GM19372 (cell line): Measurements from ENCODE around the gene C19orf47.

Experiments used
- ATAC-seq: cut with Tn5 transposase; IDR thresholded peaks from one replicate; pipeline ENCODE4 v1.9.1; 2021; ENCODE audit warnings: mild to moderate bottlenecking, low read depth, moderate library complexity; ENCODE audit not compliant: unreplicated experiment

Gene C19orf47, protein sequence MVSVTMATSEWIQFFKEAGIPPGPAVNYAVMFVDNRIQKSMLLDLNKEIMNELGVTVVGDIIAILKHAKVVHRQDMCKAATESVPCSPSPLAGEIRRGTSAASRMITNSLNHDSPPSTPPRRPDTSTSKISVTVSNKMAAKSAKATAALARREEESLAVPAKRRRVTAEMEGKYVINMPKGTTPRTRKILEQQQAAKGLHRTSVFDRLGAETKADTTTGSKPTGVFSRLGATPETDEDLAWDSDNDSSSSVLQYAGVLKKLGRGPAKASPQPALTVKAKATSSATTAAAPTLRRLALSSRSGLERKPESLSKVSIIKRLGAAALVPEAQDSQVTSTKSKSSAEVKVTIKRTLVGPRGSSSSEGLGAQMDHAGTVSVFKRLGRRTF

DNA sequence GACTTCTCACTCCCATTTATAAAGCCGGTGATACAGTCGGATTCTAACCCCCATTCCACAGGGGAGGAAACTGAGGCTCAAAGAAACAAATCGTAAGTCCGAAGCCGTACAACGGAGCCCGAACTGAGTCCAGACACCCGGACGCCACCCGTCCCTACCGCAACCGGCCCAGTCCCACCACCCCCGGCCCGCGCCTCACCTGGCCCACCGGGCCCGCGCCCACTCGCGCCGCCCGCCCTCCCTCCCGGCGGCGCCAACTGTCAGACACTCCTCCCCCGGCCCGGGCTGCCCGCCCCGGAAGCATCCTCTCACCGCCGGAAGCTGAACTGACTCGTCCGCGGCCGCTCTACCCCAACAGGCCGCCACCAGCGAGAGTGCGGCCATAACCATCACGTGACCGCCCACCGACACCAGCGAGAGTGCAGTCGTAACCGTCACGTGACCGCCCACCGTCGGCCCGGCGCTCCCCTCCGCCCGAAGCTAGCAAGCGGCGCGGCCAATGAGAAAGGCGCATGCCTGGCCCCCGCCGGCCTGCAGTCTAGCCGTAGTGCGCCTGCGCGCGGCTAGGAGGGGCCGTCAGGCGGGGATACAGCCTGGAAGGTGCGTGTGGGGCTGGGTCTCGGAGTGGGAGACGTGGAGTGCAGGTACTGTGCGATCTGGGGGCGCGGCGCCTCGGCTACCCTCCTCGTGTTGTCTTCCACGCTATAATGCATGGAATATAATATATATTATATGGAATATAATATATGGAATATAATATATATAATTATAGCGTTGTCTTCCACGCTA is at the start of gene C19orf47, which contains the start of gene PLD3:
Gene C19orf47 (minus strand): TSS at position 273 of the 789 bp plus-strand sequence. CDS start 6,540 bp downstream, outside the sequence.
Gene PLD3 (plus strand): TSS at position 571 of the 789 bp plus-strand sequence. CDS start 17,789 bp downstream, outside the sequence.
- peak; percentile 94 for ATAC-seq

DNA sequence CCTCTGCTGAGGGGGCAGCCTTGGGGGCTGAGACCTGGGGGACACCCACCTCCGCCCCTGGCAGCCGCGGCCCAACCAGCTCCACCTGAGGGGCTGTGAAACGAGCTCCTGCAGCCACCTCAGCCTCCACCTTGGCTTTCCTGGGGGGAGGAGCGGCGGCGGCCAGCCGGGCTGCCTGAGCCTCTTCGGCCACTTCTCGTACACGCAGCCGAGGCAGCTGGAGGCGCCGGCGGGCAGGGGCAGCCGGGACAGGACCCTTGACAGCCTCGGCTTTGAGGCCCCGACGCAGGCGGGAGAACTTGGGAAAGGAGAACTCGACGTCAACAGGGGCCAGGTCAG is 49.3 kb upstream of the C19orf47 start:
- ATAC-seq = no peak

DNA sequence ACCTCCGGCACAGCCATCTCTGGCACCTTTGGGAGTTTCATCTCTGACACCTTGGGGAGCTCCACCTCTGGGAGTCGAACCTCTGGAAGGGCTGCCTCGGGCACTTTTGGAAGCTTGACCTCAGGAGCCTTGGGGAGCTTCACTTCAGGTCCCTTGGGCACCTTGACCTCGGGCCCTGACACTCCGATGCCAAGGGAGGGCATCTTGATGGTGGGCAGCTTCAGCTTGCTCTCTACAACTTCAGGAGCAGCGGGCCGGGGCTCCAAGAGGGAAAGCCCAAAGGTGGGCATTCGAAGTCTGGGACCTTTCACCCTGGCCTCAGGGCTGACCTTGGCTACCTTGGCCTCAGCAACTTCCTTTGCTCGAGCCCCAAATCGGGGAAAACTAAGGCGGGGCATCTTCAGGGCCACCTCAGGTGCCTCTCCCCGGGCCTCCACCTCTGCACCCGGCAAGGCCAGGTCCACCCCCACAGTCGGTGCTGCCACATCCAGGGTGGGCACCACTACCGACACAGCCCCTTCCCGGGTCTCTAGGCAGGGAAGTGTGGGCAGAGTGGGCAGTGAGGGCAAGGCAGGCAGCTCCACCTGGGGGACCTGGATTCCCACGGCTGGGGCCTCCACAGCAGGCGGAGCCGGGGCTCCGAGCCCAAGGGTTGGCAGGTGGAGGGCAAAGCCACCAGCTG is 48.8 kb upstream of the C19orf47 start:
- no peak for ATAC-seq

DNA sequence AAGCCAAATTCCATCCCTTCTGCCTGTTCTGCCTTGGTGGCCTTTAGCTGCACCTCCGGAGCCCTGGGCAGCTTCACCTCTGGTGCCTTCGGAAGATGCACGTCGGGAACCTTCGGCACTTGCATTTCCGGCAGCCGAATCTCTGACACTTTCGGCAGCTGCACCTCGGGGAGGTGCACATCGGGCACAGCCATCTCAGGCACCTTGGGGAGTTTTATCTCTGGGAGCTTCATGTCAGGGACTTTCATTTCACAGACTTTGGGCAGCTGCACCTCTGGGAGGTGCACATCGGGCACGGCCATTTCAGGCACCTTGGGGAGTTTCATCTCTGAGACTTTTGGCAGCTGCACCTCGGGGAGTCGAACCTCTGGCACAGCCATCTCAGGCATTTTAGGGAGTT is 47.8 kb upstream of the C19orf47 start:
- ATAC-seq = no peak

DNA sequence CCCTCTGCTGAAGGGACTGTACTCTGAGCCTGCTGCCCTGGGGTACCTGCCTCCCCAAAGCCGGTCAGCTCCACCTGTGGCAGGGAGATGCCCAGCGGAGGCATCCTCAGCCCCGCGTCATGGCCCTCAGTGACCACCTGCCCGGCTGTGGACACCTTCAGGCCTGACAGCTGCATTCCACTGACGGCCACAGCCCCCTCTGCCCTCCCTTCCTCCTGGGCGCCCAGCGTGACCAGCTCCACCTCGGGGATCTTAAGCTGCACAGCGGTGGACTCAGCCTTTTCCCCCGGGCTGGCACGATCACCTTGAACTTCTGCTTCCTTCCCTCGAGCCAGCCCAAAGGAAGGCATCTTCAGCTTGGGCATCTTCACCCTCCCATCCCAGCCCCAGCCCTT is 46.6 kb upstream of the C19orf47 start:
- ATAC-seq = no peak

DNA sequence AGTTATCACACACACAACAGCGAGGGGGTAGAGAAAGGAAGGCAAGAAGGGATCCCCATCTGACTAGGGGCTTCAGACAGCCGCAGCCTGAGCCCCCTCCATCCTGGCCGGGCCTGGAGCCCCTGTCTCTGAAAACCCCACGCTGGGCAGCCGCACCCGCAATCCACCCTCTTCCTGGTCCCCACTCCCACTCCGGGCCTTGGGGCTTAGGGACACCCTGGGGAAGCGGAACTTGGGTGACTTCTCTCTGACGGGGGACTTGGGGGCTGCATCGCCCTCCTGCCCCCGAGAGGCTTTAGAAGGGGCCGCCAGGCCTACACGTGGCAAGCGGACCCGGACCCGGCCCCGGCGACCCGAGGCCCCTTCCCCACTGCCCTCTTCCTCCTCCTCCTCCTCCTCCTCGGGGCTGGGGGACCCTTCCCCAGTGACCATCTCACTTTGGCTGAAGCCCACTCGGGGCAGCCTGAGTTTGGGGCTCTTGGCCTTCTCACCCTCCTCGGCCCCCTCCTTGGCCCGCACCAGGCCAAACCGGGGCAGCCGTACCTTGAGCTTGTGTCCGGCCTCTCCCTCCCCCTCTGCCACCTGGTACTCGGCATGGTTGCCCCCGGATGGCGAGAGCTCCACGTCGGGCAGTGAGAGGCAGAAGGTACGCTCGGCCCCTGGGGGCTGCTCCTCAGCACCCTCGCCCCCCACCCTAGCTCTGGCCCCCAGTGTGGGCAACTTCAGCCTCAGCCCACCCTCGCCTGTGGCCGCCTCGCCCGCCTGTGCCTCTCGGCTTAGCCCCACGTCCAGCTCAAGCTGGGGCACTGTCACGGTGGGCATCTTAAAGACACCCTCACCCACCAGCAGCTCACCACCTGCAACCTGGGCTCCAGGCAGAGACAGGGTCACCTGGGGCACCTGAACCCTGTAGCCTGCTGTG is 46.0 kb upstream of the C19orf47 start:
- no peak for ATAC-seq

DNA sequence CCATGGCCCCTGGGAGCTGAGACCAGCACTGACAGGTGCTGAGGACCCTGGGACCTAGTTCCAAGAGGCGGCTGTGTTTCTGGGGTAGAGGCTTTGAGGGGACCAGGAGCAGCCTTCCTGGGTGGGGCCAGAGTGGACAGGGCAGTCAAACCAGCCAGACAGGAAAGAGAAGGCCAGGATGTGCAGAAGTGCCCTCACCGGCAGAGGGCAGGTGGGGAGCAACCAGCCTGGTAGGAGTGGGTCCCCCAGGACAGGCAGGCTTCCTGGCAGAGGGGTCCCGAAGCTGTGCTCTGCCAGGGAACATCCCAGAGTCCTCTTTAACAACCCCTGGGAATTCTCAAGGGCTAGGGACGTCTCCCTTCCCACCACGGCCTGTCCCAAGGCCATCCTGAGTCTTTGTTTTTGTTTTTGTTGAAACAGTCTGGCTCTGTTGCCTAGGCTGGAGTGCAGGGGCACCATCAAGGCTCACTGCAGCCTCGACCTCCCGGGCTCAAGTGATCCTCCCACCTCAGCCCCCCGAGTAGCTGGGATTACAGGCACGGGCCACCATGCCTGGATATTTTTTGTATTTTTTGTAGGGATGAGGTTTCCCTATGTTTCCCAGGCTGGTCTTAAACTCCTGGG is 44.8 kb upstream of the C19orf47 start:
- ATAC-seq = no peak

DNA sequence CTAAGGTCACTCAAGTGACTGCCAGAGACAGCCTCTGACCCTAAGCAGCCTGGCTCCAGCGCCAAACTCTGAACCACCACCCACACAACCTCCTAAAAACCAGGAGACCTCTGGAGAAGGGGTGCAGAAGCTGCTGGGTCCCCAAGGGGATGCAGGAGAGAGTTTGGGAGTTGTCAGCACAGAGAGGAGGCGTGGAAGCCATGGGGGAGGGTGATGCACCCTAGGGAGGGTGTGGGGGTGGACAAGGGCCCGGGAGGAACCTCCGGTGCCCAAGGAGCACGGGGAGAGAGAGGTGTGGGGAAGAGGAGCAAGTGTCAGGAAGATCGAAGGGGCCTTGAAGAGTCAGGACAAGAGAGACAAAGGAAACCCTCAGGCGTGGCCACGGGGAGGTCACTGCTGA is 43.9 kb upstream of the C19orf47 start:
- ATAC-seq = no peak

DNA sequence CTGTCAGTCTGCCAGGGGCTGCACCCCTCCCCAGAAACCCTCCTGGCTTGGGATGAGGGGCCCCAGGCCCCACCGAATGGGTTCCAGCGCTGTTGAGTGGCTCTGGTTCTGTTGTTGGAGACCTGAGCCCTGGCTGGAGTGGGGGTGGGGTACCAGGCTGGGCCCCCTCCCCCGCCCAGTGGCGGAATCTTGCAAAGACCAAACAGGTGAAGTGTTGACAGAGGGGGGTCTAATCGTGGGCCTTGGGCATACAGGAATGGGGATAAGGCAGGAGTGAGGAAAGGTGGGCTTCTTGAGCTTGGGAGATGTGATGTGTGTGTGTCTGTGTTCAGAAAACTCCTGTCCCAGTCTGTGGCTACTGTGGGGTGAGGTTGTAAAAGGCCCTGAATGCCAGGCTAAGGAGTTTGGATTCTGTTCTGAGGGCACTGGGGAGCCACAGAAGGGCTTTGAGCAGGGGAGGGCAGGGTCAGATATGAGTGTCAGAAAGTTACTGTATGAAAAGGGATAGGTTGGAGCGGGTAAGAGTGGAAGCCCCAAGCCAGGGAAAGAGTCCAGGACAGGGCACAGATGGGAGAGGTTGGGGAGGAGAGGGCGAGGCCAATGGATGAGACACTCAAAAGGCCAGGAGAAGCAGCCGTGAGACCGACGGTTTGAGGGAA is 42.0 kb upstream of the C19orf47 start, which contains the start of gene HIPK4:
Gene HIPK4 (minus strand): TSS at position 98 of the 659 bp plus-strand sequence. CDS start 279 bp downstream, outside the sequence.
- no peak for ATAC-seq

DNA sequence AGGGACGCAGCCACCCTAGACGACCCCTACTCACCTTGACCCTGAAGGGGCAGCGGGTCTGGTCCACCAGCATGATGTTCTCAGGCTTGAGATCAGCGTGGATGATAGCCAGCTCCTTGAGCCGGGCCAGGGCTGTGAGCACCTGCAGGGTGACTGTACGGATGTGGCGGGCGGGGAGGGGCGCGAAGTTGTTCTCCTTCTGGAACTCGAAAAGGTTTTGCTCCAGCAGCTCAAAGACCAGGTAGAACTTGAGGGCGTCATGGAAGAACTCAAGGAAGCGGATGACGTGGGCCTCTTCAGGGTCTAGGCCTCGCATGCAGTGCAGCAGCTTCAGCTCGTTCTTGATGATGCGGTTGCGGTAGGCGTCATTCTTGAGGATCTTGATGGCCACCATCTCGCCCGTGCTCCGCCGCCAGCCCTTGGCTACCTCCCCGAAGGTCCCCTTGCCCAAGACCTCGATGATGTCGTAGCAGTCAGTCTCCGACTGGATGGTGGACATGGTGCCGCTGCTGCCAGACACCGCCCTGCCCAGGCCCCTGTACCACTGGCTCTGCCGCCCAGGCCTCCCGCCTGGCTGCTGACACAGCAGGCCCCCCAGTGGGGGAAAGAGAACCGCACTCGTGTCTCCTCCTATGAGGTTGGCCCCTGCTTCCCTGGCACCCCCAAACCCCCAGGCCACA is 41.3 kb upstream of the C19orf47 start:
- no peak for ATAC-seq

DNA sequence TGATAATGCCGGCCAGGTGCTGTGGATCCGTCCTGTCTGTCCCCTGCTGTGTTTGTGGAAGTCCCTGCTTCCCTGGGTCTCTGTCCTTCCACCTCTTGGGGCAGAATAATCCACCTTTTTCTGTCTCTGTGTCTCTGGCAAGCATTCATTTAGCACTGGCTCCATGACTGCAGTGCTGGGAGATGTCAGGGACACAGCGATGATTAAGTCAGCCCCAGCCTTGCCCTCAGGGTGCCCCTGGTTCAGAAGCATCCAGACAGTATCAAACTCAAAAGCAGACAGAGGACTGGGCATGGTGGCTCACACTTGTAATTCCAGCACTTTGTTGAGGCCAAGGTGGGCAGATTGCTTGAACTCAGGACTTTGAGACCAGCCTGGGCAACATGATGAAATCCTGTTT is 40.3 kb upstream of the C19orf47 start:
- no peak for ATAC-seq

DNA sequence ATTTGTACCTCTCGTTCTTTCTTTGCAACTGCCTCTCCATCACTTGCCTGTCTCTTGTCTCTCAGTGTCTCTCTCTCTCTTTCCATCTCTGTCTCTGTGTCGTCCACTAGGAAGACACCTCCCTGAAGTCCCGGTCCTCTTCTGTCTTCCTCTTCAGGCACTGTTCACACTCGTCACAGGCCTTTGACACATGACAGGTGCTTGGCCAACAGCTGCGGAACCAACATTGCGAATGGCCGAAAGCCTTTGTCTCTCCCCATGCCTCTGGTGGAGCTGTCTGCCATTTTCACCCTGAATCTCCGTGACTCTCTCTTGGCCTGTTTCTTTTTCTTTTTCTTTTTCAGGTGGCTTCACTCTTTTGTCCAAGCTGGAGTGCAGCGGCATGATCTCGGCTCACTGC is 39.0 kb upstream of the C19orf47 start:
- ATAC-seq = no peak

DNA sequence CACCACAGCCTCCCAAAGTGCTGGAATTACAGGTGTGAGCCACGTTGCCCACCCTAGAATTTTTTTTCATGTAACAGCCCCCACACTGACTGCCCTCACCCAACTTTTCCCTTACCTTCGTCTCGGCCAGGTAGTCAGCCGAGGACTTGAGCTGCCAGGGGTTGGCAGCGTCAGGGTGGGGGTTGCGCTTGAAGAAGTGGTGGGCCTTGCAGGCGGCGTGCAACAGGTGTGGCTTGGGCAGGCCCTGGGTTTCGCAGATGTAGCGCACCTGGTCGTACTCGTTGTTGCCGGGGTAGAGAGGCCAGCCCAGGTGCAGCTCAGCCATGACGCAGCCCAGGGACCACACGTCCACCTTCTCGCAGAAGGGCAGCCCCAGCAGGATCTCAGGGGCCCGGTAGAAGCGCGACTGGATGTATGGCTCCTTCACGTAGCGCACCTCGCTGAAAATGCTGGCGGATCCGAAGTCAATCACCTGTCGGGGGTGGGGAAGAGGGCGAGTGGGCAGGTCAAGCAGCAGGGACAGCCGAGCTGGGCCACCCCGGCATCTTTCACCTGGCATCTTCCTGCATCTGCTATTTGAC is 35.6 kb upstream of the C19orf47 start:
- ATAC-seq = no peak

DNA sequence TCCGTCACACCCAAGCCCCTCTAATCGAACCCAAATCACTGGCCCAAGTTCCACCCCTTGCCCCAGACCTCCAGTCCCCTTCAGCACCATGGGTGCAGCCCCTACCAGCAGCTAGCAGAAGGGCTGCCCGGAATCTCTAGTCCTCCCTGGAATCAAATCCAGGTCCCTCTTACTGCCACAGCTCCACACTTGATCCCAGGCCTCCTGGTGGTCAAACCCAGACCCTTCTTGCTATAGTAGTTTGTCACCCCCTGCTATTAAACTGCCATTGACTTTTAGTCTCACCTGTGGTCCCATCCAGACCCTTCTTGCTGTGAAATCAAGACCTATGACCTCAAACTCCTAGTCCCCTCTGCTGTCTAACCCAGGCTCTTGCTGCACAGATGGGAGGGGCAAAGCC is 33.1 kb upstream of the C19orf47 start:
- no peak for ATAC-seq

DNA sequence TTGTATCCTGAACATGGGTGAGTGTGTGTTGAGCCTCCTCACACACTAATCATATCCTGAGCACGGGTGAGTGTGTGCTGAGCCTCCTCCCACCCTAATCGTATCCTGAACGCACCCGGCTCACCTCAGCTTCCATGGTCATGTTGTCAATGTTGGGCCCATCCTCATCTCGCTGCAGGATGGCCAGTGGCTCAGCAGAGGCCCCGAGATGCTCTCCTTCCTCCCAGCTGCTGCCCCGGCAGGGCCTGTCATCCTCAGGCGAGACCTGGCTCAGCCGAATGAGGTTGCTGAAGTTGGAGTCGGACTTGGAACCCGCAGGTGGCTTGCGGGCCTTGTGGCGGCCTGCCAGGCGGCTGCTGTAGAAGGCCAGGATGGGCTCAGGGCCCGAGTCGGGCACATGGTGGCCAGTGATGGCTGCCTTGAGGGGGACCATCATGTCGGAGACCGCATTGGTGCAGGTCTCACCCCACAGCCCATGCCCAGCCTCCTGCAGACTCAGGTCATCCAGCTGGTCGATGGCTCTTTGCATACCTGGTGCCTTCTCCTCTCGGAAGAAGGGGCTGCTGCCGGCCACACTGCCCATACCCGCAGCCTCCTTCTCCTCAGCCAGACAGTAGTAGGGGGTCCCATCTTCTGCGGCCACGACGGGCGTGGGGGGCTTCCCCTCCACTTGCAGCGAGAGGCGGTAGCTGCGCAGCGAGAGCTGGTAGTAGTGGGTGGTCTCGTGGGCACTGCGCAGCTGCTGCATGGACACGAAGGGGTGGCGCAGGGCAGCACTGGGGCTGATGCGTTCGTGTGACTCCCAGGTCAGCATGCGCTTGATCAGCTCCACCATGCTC is 32.2 kb upstream of the C19orf47 start:
- ATAC-seq = no peak

DNA sequence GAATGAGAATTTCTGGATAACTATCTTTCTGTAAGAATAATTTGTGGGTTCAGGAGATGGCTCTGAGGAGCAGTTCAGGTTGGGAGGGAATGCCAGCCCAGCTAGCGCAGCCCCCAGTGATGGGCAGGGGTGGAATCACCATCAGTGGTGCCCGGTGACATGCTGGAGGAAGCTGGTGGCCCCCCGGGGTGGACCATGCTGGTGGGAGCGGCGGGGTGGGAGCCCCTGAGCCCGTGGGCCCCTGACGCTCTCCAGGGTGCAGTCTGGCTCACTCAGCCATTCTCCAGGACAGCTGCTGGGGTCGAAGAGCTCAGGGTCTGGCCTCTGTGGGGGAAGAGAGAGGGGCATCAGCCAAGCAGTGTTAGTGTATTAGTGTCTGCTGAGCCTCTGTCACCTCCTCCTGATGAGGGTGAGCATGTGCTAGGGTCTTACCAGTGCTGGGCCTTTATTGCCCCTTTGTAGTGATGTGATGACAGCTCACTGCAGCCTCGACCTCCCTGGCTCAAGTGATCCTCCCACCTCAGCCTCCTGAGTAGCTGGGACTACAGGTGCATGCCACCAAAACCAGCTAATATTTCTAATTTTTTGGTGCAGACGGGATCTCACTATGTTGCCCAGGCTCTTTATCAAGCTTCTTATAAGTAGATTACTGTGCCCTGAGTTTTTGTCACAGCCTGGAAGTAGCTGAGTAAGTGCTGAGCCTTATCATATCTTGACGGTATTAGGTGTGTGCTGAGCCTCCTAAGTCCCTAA is 31.4 kb upstream of the C19orf47 start:
- no peak for ATAC-seq

DNA sequence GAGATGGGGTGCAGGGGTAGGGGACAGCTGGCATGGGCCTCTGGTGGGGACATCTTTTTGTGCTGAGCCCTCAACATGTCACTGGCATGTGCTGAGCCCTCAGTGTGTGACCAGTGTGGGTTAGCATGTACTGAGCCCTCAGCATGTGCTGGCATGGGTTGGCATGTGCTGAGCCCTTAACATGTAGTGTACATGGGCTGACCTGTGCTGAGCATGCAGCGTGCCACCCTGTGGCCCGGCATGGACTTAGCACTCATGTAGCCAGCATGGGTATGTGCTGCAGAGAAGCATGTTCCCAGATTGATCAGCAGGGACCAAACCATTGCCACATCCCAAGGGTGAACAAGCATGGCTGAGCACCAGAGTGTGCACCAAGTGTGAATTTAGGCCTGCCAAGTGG is 30.3 kb upstream of the C19orf47 start:
- ATAC-seq = no peak
